ENCODE data around the gene ATE1. TPM values are rescaled to one million over a fixed set of nuclear protein-coding genes. Genes with fewer than 3 reads are reported as not detected.

The ATE1 gene
- total RNA-seq, 1 donor from 2014 or later: 27.6 TPM

DNA sequence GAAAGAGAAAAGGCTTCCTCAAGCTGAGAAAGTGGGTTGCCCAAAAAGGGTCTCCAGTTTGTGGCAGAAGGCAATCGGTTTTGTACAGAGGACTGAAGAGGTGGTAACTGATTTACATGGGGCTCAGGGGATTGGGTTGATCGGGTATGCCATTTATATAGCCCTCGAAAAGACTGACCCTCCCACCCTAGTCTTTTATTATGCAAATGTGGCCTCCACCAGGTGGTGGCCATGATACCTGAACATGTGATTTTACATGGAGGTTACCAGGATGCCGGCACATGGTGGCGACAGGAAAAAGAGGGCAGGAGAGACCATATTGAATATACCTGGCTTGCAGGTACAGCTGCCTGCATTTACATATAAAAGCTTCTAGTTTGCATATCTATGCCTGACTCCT is 36.7 kb downstream of the ATE1 start:
- no peak overlapping the region for H3K4me3 Mint-ChIP-seq
- no peaks in the 10 kb centered on the region for H3K9me3 Mint-ChIP-seq
- TF ChIP-seq, protein P1, sequence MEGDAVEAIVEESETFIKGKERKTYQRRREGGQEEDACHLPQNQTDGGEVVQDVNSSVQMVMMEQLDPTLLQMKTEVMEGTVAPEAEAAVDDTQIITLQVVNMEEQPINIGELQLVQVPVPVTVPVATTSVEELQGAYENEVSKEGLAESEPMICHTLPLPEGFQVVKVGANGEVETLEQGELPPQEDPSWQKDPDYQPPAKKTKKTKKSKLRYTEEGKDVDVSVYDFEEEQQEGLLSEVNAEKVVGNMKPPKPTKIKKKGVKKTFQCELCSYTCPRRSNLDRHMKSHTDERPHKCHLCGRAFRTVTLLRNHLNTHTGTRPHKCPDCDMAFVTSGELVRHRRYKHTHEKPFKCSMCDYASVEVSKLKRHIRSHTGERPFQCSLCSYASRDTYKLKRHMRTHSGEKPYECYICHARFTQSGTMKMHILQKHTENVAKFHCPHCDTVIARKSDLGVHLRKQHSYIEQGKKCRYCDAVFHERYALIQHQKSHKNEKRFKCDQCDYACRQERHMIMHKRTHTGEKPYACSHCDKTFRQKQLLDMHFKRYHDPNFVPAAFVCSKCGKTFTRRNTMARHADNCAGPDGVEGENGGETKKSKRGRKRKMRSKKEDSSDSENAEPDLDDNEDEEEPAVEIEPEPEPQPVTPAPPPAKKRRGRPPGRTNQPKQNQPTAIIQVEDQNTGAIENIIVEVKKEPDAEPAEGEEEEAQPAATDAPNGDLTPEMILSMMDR (conservative IDR thresholded peaks at IDR 0.05): no peak
- no peaks in the 10 kb centered on the region for H3K27me3 Mint-ChIP-seq (ENCODE audit: low read depth)
- no peak for DNase-seq (ENCODE audit: low read depth, low spot score)
- H3K27ac Mint-ChIP-seq (ENCODE audit: unreplicated experiment): no peak overlapping the region
- H3K36me3 Mint-ChIP-seq (ENCODE audit: low read depth): peaks cover 6% of the 10 kb centered on the region
- H3K4me1 Mint-ChIP-seq: peaks cover 10% of the 10 kb centered on the region

DNA sequence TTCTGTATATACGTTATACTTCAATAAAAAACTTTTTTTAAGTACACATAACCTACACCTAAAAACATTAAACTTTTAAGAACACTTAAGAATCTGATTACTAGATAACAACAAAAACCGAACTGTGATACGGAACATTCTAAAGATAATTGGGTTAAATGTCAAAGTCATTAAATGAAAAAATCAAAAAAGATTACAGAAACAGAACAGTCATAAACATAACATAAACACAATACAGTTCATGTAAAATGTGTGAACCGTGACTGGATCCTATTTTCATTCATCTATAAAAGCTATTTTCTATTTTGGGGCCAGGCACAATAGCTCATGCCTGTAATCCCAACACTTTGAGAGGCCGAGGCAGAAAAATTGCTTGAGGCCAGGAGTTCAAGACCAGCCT is 38.6 kb downstream of the ATE1 start:
- no peak for DNase-seq (ENCODE audit: low read depth, low spot score)
- H3K36me3 Mint-ChIP-seq (ENCODE audit: low read depth): peaks cover 6% of the 10 kb centered on the region
- H3K9me3 Mint-ChIP-seq: no peaks in the 10 kb centered on the region
- H3K27me3 Mint-ChIP-seq (ENCODE audit: low read depth): no peaks in the 10 kb centered on the region
- H3K4me1 Mint-ChIP-seq: peaks cover 10% of the 10 kb centered on the region
- no peak overlapping the region for H3K27ac Mint-ChIP-seq (ENCODE audit: unreplicated experiment)
- no peak overlapping the region for H3K4me3 Mint-ChIP-seq
- TF ChIP-seq, protein P1 (conservative IDR thresholded peaks at IDR 0.05): no peak

DNA sequence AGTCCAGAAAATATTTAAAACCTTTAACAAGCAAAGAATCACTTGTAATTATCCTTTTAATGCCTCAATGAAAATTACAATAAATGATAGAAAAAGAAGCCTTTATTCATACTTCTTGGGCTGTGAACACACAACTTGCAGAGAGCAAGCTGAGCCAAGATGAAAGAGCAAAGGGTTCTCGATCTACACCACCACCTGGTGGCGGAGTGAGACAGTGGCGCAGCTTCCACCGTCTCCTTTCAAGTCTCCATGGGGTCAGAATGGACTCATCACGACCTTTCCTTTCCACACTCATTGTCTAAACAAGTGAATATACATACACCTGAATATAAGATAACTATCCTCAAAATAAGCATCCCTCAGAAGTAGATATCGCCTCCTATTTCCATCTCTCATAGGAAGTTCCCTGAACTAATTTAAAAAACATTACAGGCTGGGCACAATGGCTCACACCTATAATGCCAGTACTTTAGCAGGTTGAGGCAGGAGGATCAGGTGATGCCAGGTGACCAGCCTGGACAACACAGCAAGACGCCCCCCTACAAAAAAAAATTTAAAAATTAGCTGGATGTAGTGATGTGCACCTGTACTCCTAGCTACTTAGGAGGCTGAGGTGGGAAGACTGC is 40.7 kb downstream of the ATE1 start:
- TF ChIP-seq, protein P1 (conservative IDR thresholded peaks at IDR 0.05): peak; percentile 91
- Mint-ChIP-seq H3K27ac (ENCODE audit: unreplicated experiment) (no peak overlapping the region), H3K4me1 (peaks cover 10% of the 10 kb centered on the region), H3K27me3 (ENCODE audit: low read depth) (no peaks in the 10 kb centered on the region), H3K36me3 (ENCODE audit: low read depth) (peaks cover 5% of the 10 kb centered on the region), H3K9me3 (no peaks in the 10 kb centered on the region), H3K4me3 (no peak overlapping the region)
- peak; percentile 66 for DNase-seq (ENCODE audit: low read depth, low spot score)

DNA sequence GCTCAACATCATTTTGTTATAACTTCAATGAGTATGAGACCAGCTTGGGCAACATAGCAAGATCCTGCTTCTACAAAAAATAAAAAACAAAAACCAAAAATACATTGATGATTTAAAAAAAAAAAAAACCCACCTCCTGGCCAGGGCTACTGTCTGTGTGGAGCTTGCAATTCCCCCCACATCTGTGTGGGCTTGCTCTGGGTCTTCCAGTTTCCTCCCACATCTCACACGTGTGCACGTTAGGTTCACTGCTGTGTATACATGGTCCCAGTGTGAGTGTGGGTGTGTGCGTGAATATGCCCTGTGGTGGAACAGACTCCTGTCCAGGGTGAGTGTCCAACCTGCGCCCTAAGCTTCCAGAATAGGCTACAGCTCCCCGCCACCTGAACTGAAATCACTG is 41.6 kb downstream of the ATE1 start:
- Mint-ChIP-seq H3K4me1 (peaks cover 12% of the 10 kb centered on the region), H3K27ac (ENCODE audit: unreplicated experiment) (no peak overlapping the region)

DNA sequence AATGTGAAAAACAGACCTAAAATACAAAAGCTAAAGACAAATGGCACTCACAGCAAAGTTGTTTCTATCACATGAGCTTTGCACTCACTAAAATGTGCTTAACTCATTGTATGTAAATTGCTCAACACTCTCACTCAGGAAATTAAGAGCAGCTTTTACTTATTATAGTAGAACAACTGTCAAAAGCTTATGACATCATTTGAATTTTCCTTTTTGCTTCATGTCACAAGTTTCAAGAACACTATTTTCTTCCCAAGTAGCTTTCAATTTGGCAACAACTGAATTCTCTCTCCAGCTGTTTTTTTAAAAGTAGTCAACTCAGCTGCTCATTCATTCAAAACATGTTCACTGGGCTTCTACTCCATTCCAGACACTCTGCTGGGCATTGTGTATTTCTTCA is 46.9 kb downstream of the ATE1 start:
- no peaks in the 10 kb centered on the region for H3K9me3 Mint-ChIP-seq
- no peak for DNase-seq (ENCODE audit: low read depth, low spot score)
- no peak overlapping the region for H3K27ac Mint-ChIP-seq (ENCODE audit: unreplicated experiment)
- H3K4me3 Mint-ChIP-seq: no peak overlapping the region
- no peaks in the 10 kb centered on the region for H3K27me3 Mint-ChIP-seq (ENCODE audit: low read depth)
- peaks cover 6% of the 10 kb centered on the region for H3K36me3 Mint-ChIP-seq (ENCODE audit: low read depth)
- TF ChIP-seq, protein P1 (conservative IDR thresholded peaks at IDR 0.05): no peak
- H3K4me1 Mint-ChIP-seq: peaks cover 16% of the 10 kb centered on the region

More for the DNA sequence above, 41.6 kb downstream of the ATE1 start:
- Mint-ChIP-seq H3K4me3 (no peak overlapping the region), H3K9me3 (no peaks in the 10 kb centered on the region), H3K27me3 (ENCODE audit: low read depth) (no peaks in the 10 kb centered on the region), H3K36me3 (ENCODE audit: low read depth) (peaks cover 3% of the 10 kb centered on the region)
- DNase-seq (ENCODE audit: low read depth, low spot score): no peak
- TF ChIP-seq, protein P1 (conservative IDR thresholded peaks at IDR 0.05): no peak

All from neural crest cell (in vitro differentiated cells).